ENCODE data around the gene VPS45.

VPS45 gene

DNA sequence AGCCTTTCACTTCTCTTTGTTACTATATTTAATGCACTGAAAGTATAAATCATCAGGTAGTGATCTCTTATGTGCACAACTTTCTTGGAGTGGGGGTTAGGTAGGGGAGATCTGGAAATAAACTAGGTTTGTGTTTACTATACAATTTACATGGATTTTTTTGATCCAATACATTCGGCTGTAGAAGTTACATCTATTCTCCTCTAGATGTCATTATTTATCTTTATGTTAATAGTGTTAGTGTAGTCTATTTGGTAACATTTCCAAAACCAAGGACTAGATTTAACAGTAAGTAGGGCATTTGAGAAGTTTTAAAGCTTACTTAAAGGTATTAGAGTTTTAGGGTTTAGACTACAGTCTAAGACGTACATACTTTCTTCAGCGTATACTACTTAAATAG lies 5.4 kb downstream of the VPS45 start:
- DNase-seq (ENCODE audit: low read depth in 2 of 3, low spot score in 2 of 3), result no peak

DNA sequence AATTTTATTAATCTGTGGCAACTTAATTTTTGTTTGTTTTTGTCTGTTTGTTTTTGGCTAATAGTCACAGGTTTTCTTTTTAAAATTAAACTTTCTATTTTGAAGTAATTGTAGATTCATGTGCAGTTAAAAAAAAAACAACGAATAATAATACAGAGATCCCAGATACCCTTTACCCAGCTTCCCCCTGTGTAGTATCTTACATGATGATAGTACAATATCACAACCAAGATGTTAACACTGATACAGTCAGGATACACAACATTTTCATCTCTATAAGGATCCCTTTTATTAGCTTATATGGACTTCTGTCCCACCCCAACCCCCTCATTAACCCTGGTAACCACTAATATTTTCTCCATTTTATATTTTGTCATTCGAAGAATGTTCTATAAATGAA lies 5.9 kb downstream of the VPS45 start:
- DNase-seq (ENCODE audit: low read depth in 2 of 3, low spot score in 2 of 3), result no peak

DNA sequence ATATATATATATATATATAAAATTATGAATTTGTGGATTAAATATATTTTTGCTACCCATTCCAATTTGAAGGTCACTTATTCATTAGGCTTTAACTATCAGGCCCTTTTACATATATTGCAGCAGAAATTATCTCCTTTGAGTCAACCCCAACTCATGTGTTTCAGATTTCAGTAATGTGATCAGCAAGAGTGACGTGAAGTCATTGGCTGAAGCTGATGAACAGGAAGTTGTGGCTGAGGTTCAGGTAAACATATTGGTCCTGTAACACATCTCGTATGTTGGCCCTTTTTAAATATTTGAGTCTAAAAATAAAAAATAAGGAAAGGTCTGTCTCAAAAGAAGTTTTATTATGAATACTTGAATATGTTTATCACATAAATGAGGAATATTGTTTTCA lies 8.5 kb downstream of the VPS45 start:
- no peak for DNase-seq (ENCODE audit: low read depth in 2 of 3, low spot score in 2 of 3)

DNA sequence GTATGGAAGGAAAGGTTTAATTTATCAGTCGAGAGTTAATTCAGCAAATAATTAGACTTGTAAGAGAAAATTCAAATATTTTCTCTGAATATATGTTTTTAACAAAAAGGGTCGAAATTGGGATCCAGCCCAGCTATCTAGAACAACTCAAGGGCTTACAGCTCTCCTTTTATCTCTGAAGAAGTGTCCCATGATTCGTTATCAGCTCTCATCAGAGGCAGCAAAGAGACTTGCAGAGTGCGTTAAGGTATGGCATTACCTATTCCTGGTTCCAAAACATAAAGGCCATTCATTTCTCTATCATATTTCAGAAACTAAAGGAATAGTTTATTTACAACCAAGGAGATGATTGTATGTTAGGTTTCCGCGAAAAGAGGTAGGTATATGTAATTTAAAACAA lies 9.4 kb downstream of the VPS45 start:
- no peak for DNase-seq (ENCODE audit: low read depth in 2 of 3, low spot score in 2 of 3)

DNA sequence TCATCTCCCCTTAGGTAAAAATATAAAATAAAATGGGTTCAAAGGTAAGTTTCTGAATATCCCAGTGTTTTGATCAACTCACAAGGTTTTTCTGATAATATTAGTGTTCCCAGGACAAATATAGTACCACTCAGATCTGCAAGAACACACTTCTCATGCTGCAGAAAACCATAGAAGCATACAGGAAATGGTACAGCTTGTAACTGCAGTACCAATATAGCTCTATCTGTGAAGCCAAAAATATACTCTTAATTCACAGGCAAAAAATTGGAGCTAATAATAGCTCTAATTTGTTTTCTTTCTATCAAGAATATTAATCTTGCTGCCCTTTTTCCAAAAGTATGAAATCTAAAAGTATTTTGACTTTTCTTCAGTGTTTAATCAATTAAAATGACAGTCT lies 13.2 kb downstream of the VPS45 start:
- DNase-seq (ENCODE audit: low read depth in 2 of 3, low spot score in 2 of 3), result no peak

DNA sequence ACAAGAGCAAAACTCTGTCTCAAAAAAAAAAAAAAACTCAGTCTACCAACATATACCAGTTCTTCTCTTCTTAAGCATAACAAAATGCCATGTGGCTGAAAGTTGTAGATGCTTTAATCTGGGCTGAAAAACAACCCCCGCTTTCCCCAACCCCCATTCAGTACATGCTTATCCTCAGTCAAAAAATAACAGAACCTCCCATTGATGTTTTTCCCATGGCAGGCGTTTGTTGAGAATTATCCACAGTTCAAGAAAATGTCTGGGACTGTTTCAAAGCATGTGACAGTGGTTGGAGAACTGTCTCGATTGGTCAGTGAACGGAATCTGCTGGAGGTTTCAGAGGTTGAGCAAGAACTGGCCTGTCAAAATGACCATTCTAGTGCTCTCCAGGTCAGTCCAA lies 14.9 kb downstream of the VPS45 start:
- no peak for DNase-seq (ENCODE audit: low read depth in 2 of 3, low spot score in 2 of 3)

DNA sequence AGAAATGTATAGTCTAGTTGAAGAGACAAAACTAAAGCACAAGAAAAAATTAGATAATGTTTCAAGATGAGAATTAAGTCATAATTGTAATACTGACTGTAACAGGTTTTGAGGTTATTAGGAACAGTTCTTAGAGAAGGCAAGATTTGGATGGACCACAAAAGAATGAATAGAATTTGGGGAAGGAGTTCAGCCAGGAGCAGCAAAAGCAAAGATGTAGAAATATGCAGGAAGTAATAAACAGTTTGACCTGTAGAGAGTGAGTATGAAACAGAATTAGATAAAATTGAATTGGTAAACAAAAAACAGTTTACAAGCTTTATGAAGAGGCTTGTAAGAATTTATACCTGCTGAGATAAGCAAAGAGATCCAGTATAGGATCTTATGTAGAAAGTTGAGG lies 16.3 kb downstream of the VPS45 start:
- DNase-seq (ENCODE audit: low read depth in 2 of 3, low spot score in 2 of 3), result no peak

DNA sequence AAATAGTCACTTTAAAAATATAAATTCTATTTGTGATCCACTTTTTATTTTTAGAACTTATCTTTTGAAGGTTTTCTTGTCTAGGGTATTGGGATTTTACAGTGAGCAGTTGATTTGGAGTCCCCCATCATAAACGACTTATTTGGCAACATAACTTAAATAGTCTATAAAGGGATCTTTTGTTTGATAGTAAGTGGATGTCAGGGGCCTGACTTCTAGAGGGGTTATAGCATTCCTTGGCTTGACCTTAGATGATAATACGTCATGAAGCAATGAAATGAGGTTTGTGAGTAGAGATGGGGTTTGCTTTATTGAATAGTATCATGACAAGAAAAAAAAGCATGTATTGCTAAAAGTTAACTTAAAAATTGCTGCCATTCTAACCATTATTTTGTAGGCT lies 17.8 kb downstream of the VPS45 start:
- DNase-seq (ENCODE audit: low read depth in 2 of 3, low spot score in 2 of 3), result no peak

DNA sequence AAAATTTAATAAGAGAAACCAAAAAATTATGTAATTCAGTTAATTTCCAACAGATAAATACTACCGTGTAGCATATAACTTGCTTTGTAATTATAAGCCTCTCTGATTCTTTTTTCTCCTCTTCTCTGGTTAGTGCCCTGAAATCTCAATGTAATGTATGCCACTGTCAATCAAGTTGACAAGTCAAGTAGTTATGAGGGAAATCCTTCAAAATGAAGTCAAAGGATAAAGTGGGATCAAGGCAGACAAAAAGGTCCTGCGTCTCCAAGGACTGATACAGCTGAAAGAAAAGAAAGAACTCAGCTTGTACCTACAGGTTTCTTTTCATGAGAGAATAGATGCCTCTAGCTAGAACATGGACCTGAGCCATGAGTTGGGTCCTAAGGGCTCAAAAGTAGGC lies 19.8 kb downstream of the VPS45 start:
- no peak for DNase-seq (ENCODE audit: low read depth in 2 of 3, low spot score in 2 of 3)

DNA sequence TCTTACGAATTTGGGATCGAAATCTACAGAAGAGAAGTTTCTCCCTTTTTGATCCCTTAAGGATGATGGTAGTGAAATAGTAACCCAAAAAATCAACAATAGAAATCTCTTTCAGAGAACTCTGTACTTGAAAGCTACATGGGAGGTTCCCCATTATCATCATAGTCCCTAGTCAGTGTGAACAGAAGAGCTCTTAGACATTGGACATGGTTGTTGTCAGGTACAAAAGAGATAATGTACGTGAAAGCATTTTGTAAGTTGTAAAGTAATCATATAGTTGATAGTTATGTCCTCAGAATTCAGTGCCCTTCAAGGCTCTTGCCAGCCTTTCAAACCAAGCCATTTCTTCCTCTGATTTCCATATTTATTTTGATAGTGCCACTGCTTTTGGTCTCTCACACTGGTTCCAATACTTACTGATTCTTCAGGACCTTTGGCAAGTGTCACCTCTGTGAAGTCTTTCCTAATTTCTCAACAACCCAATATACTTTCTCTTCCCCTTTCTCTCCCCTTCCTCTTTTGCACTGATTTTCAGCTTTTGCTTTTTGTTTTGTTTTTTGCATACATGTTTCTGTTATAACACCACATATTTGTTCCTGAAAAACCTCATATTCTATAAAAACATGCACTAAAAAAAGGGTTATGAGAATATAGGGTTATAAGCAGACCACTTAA lies 22.4 kb downstream of the VPS45 start:
- no peak for DNase-seq (ENCODE audit: low read depth in 2 of 3, low spot score in 2 of 3)

DNA sequence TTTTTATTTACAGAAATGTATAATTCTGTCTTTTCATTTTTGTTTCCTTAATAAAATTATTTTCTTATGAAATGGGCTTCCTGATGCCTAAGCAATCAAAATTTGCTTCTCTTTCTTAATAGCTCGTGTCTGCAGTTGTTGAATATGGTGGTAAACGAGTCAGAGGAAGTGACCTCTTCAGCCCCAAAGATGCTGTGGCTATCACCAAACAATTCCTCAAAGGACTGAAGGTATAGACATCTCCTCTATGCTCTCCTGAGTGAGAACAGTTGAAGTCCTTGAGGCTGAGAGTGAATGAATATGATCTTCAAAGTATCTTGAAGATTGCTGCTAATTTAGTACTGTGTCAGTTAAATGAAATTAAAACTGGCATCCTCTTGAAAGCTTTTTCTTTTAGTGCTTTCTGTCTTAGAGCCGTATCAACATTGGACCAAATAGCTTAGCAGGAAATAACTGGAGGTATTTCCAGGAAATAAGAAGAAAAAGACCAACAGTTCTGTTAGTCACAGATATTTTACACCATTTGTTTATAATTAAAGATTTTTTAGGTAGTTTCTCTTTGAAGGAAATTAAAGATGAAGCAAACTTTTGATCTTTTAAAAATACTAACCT lies 24.7 kb downstream of the VPS45 start:
- no peak for DNase-seq (ENCODE audit: low read depth in 2 of 3, low spot score in 2 of 3)

DNA sequence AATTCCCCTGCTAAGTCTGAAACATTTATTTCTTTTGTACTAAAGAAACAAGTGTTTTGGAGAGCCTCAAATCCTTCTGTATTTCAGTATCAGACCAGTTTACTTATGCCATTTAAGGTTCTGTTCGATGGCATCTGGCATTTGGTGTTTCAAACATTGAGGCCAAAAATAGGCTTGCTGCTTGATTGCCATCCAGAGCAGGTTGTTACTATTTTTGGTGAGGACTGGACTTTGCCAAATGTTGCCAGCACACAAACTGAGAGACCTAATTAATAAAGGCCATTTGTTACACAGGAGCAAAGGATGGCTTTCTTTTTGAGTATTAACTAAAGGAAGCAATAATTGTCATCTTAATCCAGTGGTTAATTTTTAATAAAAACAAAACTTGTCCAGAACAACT lies 26.2 kb downstream of the VPS45 start:
- DNase-seq (ENCODE audit: low read depth in 2 of 3, low spot score in 2 of 3), result no peak

DNA sequence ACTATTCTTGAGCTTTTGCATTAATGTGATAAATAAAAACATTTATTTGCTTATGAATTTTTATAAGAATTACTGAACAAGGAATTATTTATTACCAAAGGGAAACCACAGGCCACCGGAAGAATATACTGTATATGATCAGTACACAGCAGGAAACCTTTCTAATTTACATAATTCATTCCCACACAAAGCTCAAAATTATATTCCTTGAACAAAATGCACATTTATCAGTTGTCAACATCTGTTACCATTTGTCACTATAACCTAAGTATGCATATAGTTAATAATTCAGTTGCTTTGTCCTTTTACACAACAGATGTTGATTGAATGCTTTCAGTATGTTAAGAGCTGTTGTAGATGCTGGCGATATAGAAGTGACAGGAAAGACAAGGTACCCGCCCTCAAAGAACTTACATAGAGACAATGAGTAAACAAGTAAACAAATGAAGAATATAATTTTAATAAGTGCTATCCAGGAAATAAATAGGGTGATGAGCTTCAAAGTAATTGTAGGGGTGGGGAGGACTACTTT lies 27.2 kb downstream of the VPS45 start:
- no peak for DNase-seq (ENCODE audit: low read depth in 2 of 3, low spot score in 2 of 3)

DNA sequence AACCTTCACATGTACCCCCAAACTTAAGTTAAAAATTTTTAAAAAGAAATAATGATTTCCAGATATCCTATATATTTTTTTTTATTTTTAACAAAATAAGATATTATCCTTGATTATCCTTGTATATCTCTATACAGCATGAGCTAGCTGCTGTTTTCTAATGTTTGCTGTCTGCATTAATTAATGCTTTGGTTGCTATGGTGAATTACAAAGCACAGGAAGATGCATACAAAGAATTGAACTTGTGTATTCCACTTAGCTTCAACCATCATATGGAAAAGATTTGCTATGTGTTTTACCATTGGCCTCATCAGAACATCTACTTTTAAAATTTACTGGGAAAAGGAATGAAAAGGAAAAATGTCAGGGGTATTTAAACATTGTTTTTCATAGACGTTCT lies 35.4 kb downstream of the VPS45 start:
- no peak for DNase-seq (ENCODE audit: low read depth in 2 of 3, low spot score in 2 of 3)

DNA sequence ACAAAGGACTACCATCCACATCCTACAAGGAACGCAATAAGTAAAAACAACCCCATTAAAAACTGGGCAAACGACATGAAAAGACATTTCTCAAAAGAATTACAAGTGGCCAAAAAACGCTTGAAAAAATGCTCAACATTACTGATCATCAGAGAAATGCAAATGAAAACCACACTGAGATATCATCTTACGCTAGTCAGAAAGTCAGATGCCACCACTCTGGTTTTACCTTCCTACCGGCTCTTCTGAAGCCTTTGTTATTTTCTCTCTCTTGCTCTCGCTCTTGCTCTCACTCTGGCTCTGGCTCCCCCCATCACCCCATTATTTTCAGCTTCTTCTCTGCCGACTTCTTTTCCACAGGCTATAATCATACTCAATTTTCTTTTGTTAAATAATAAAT lies 38.8 kb downstream of the VPS45 start:
- DNase-seq (ENCODE audit: low read depth in 2 of 3, low spot score in 2 of 3), result no peak

DNA sequence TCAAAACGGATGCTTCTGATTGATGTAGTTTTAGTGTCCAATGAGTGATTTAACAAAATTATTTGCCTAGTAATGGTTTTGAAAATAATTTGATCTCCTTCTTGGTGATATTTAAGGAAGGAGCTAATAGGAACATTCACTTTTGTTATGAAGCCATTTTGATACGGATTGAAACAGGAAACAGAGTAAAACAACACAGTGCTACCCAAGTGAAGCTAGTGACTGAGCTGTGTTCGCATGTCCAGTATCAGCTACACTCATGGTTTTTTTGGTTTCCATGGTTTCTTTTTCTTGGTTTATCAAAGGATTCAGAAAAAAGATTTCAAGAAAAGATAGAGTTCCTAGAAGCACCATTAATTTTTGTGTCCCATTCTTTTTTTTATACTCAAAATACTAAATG lies 42.0 kb downstream of the VPS45 start:
- DNase-seq (ENCODE audit: low read depth in 2 of 3, low spot score in 2 of 3), result no peak

DNA sequence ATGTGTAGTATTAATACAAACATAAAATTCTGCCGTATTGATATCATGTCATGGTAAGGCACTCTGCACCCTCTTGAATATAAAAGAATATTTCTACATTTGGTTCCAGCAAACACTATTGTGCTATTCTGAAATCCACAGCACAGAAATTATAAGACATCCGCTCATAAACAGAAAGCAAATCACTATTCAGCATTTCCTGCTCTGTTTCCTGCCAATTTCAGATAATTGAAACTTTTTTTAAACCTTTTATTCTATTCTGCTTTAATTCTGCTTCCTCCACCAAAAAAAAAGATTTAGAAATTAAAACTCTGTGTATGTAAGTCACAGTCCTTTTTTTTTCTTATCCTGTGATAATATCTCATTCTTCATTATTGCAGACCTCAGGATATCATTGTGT lies 42.5 kb downstream of the VPS45 start:
- no peak for DNase-seq (ENCODE audit: low read depth in 2 of 3, low spot score in 2 of 3)

DNA sequence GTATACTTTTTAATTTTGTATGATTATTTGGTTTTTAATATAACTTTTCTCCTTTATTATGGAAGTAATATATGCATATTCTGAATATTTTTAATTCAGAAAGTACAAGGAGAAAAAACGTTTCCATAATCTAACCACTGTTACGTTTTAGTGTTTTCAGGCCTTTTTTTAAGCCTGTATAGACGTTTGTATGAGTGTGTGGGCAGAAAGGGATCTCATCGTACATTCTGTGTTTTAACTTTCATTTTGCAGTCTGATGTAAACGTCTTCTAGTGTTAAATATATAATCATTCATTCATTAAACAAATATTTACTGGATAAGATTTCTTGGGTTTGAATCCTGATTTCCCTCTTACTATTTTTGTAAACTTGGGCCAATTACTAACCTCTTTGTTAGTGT lies 44.1 kb downstream of the VPS45 start:
- no peak for DNase-seq (ENCODE audit: low read depth in 2 of 3, low spot score in 2 of 3)

DNA sequence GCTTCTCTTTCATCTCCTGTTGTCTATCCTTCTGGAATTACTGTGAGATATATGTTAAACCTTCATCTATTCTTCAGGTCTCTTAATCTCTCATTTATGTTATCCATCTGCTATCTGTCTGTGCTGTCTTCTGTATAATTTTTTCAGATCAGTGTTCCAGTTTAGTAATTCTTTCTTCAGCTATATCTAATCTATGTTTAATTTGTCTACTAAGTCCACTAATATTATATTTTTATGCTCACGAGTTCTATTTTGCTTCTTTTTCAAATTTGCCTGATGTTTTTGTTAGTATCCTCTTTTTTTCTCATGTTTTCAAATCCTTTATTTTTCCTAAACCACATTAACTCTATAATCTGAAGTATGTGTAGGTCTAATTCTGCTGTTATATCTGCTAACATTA lies 47.5 kb downstream of the VPS45 start:
- DNase-seq (ENCODE audit: low read depth in 2 of 3, low spot score in 2 of 3), result no peak

DNA sequence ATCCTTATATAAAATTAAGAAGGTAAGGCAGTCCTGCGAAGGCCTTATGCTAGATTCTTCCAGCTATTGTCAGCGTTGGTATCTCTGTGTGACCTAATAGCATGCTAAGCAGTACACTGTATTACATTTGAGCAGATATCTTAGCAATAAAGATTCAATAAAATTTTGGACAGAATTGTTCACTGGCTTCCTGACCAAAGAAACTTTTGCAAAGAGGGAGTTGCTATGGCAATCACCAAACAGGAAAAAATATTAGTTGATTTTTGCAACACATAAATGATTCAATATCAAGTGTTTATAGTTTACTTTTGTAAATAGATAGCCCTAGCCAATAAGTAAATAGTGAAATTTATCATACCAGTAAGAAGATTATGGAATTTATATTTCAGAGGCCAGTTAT lies 51.1 kb downstream of the VPS45 start:
- DNase-seq (ENCODE audit: low read depth in 2 of 3, low spot score in 2 of 3), result no peak

DNA sequence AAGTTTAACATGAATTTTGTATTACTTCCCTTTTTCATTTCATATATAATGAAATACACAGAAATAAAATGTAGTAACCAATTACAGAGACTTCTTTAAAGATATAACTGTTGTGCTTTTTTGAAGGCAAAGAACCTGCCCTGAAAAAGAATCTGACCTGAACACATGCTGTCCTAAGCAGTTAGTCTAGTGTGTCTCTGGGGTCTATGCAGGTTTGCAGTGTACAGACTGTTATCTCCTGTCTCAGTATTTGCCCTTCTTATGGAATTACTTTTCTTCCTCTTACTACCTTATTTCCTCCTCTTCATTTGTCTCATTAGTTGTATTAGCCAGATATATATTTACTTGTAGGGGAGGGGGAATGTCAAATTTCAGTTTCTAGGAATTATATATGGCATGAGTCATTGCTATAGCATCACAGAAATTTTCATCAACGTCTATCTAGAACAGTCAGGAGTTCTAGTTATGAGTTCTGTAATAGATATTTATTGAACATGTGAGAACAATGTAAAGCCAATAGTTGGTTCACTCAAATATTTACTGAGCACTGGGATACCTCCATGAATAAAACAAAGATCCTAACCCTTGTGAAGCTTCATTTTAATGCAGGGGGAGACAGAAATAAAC lies 53.8 kb downstream of the VPS45 start:
- no peak for DNase-seq (ENCODE audit: low read depth in 2 of 3, low spot score in 2 of 3)

DNA sequence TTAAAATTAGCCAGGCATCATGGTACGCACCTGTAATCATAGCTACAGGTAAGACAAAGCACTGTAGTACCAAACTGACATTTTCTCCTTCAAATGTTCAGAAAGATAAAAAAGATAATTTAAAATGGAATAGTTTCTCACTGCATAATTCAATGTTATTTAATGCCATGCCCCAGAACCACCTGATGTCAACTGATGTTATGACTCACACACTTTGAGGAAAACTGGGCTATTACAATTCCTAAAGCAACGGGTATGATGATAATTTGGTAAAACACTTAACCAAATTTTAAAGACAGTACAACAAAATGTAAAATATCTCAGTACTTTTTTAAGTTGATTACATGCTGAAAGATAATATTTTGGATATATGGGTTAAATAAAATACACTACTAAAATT lies 59.2 kb downstream of the VPS45 start:
- DNase-seq (ENCODE audit: low read depth in 2 of 3, low spot score in 2 of 3), result no peak

DNA sequence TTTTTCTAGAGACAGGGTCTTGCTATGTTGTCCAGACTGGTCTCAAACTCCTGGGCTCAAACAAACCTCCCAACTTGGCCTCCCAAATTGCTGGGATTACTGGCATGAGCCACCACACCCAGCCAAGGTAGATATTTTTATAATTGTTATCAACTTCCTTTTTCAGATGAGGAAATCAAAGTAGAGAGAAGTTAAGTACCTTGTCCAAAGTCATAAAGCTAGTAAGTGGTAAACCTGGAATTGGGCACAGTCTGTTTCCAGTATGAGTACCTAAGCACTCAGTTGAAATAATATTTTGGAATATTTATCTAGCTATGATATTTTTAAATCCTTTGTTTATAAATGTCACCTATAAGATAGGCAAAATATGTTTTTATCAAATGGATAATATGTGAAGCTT lies 59.9 kb downstream of the VPS45 start:
- no peak for DNase-seq (ENCODE audit: low read depth in 2 of 3, low spot score in 2 of 3)

Measured in activated CD8-positive, alpha-beta memory T cell treated with anti-CD3 and anti-CD28 coated beads for 48 hours (primary cell).